HCT116 (cell line): ENCODE measurements around the gene DAND5. TPM values are rescaled to one million over a fixed set of nuclear protein-coding genes. Genes with fewer than 3 reads are reported as not detected.

Source experiments
- ATAC-seq: fragments of 200-7000 bp; cut with Tn5 transposase; 2 replicates; pipeline ENCODE4 v1.9.1; 2020; ENCODE audit warnings: mild to moderate bottlenecking, moderate library complexity
- BruUV-seq: library from RNA; stranded (reverse); fragments of 400-500 nt; replicated peaks from 2 replicates; lab custom pipeline; 2021; lab: Mats Ljungman, UMichigan
- CTCF ChIA-PET: fragments of 300-600 bp; sonication (Branson Sonifier 250); formaldehyde crosslinking; loops from one replicate; lab custom pipeline; 2021; ENCODE audit warnings: antibody characterized with exemption; lab: Charles Lee
- POLR2A ChIA-PET: fragments of 300-600, 350-600 bp; sonication (Branson Sonifier 250); formaldehyde crosslinking; loops from one replicate; lab custom pipeline; 2021; ENCODE audit warnings: antibody characterized with exemption; lab: Charles Lee
- RAD21 ChIA-PET, 2 experiments: fragments of 300-600 bp; sonication (Branson Sonifier 250); formaldehyde crosslinking; loops; one replicate each; lab custom pipeline; 2023; ENCODE audit warnings: low total read pairs in 2 of 2; ENCODE audit not compliant: uncharacterized antibody in 2 of 2, unreplicated experiment in 2 of 2, low non-redundant PET in 1 of 2; lab: Charles Lee
- DNase-seq: peaks from one replicate; pipeline ENCODE4 v3.0.0-alpha.2; 2010; ENCODE audit warnings: low read depth, low spot score
- H2AFZ ChIP-seq: fragments of 200-600 bp; shearing (Covaris generic), sonication (generic); 2 replicates; pipeline ENCODE4 v1.6.1; 2017; ENCODE audit warnings: low read depth, mixed run types, mixed read lengths, antibody characterized with exemption, low read length; ENCODE audit not compliant: poor library complexity, severe bottlenecking
- H3K27ac ChIP-seq: 2 replicates; pipeline ENCODE4 v1.5.1; 2012; ENCODE audit warnings: low read depth, low read length
- H3K27me3 ChIP-seq: fragments of 200-600 bp; sonication (generic); 2 replicates; pipeline ENCODE4 v1.6.1; 2016; ENCODE audit warnings: mixed run types, low read length, mixed read lengths; ENCODE audit not compliant: insufficient read depth
- H3K36me3 ChIP-seq, 2 experiments: fragments of 200-500 bp in 1 of 2; fragments of 200-600 bp in 1 of 2; sonication (Bioruptor generic) in 1 of 2; sonication (generic) in 1 of 2; 2 replicates each; pipeline versions ENCODE4 v1.5.1 to v1.6.1; 2014 to 2016; ENCODE audit warnings: low read length in 2 of 2, inconsistent platforms in 1 of 2, mixed read lengths in 1 of 2, mixed run types in 1 of 2; ENCODE audit not compliant: insufficient read depth in 2 of 2, control insufficient read depth in 1 of 2
- H3K4me1 ChIP-seq, 2 experiments: fragments of 200-600 bp in 1 of 2; sonication (generic) in 1 of 2; 2 replicates each; pipeline versions ENCODE4 v1.5.1 to v1.6.1; 2012 to 2017; ENCODE audit warnings: low read length in 2 of 2, inconsistent platforms in 1 of 2, mild to moderate bottlenecking in 1 of 2, mixed read lengths in 1 of 2, mixed run types in 1 of 2, moderate library complexity in 1 of 2; ENCODE audit not compliant: insufficient read depth in 2 of 2, control insufficient read depth in 1 of 2
- H3K4me2 ChIP-seq: fragments of 200-600 bp; sonication (generic); 2 replicates; pipeline ENCODE4 v1.6.1; 2017; ENCODE audit warnings: mixed run types, low read length, mixed read lengths
- H3K4me3 ChIP-seq, 2 experiments: fragments of 200-600 bp in 1 of 2; sonication (generic) in 1 of 2; replicated peaks in 1 of 2; 2 replicates each; pipeline ENCODE4 v1.5.1; 2011 to 2016; ENCODE audit warnings: low read length in 2 of 2, control low read depth in 1 of 2, low read depth in 1 of 2, mild to moderate bottlenecking in 1 of 2, mixed read lengths in 1 of 2, mixed run types in 1 of 2
- H3K79me2 ChIP-seq: fragments of 200-600 bp; sonication (generic); 2 replicates; pipeline ENCODE4 v1.6.1; 2017; ENCODE audit warnings: mild to moderate bottlenecking, mixed run types, low read length, moderate library complexity, mixed read lengths; ENCODE audit not compliant: insufficient read depth
- H3K9ac ChIP-seq: fragments of 200-600 bp; sonication (generic); 2 replicates; pipeline ENCODE4 v1.6.1; 2016; ENCODE audit warnings: low read length, mixed read lengths
- H3K9me2 ChIP-seq: fragments of 200-600 bp; sonication (generic), shearing (Covaris generic); 2 replicates; pipeline ENCODE4 v1.6.1; 2017; ENCODE audit warnings: mixed run types, mild to moderate bottlenecking, moderate library complexity; ENCODE audit not compliant: insufficient read depth
- H3K9me3 ChIP-seq, 2 experiments: fragments of 200-500 bp in 1 of 2; fragments of 200-600 bp in 1 of 2; sonication (Bioruptor generic) in 1 of 2; sonication (generic) in 1 of 2; 2 replicates each; pipeline ENCODE4 v1.6.1; 2014 to 2017; ENCODE audit warnings: low read length in 2 of 2, mixed read lengths in 2 of 2, inconsistent platforms in 1 of 2, low read depth in 1 of 2, mild to moderate bottlenecking in 1 of 2, mixed run types in 1 of 2, moderate library complexity in 1 of 2; ENCODE audit not compliant: control insufficient read depth in 1 of 2, insufficient read depth in 1 of 2
- H4K20me1 ChIP-seq: fragments of 200-600 bp; sonication (generic), shearing (Covaris generic); 2 replicates; pipeline ENCODE4 v1.6.1; 2017; ENCODE audit warnings: mixed run types, mild to moderate bottlenecking, moderate library complexity; ENCODE audit not compliant: insufficient read depth
- CEBPB ChIP-seq: IDR thresholded peaks from 2 replicates; pipeline ENCODE4 v1.6.1; 2012; ENCODE audit warnings: low read depth
- EGR1 ChIP-seq: IDR thresholded peaks from 2 replicates; pipeline ENCODE4 v1.6.1; 2012; ENCODE audit warnings: low read depth
- EZH2phosphoT487 ChIP-seq: fragments of 200-600 bp; IDR thresholded peaks from 2 replicates; pipeline ENCODE4 v1.6.1; 2018; ENCODE audit warnings: antibody characterized with exemption, borderline replicate concordance
- FOSL1 ChIP-seq: IDR thresholded peaks from 2 replicates; pipeline ENCODE4 v1.6.1; 2012; ENCODE audit warnings: low read depth
- POLR2A ChIP-seq: IDR thresholded peaks from 2 replicates; pipeline ENCODE4 v1.7.0; 2011; ENCODE audit warnings: borderline replicate concordance; ENCODE audit not compliant: insufficient read depth, insufficient read length; ENCODE audit errors: extremely low read depth
- RAD21 ChIP-seq: IDR thresholded peaks from 2 replicates; pipeline ENCODE4 v1.6.1; 2012; ENCODE audit warnings: low read depth, mild to moderate bottlenecking
- SIN3A ChIP-seq: IDR thresholded peaks from 2 replicates; pipeline ENCODE4 v1.6.1; 2012; ENCODE audit warnings: low read depth
- TCF7L2 ChIP-seq: IDR thresholded peaks from 2 replicates; pipeline ENCODE4 v1.7.0; 2011; ENCODE audit warnings: borderline replicate concordance, inconsistent platforms; ENCODE audit not compliant: insufficient read depth, insufficient read length; ENCODE audit errors: extremely low read depth
- ZFX ChIP-seq: fragments of 450-650 bp; IDR thresholded peaks from 2 replicates; pipeline ENCODE4 v1.6.1; 2017
- intact Hi-C: fragments of 100-400 bp; cut with micrococcal nuclease; formaldehyde crosslinking; loops from 2 replicates; pipeline ENCODE4 v1.10.0; 2022
- total RNA-seq: library from RNA; stranded (reverse); gene quantifications from one replicate; pipeline ENCODE4 v1.2.1, GENCODE V29; 2021; ENCODE audit not compliant: unreplicated experiment
- TF ChIP-seq, protein P1 (sequence below): IDR thresholded peaks from 2 replicates; pipeline ENCODE4 v1.6.1; 2012

DAND5 gene
- total RNA-seq, 1 experiment from 2014 or later: 0.25 TPM

GRCh38 chr19:13012390-13012689 lies 43.0 kb downstream of the DAND5 start:
- no peaks in the 10 kb centered on the region for H3K79me2 ChIP-seq
- no peak overlapping the region for H2AFZ ChIP-seq
- DNase-seq: no peak
- ChIA-PET RAD21 (interaction anchor here in 1 of 2 experiments (0.5 kb wide), 1 partner anchor 47 kb away, joined by 4 read pairs; no protein-coding TSS in a partner anchor), CTCF (no interaction called here), POLR2A (no interaction called here)
- H4K20me1 ChIP-seq: no peaks in the 10 kb centered on the region; the same call in 1 of the 2 replicates
- no peaks in the 10 kb centered on the region for H3K9me2 ChIP-seq
- intact Hi-C loops: no loop called here
- peak overlapping the region; percentile 66 for H3K9ac ChIP-seq
- TF ChIP-seq POLR2A (no peak), SIN3A (no peak), EZH2phosphoT487 (no peak), FOSL1 (no peak), CEBPB (no peak), RAD21 (no peak), EGR1 (no peak)
- H3K4me1 ChIP-seq: peaks cover 16 to 23% of the 10 kb centered on the region in 2 experiments
- H3K9me3 ChIP-seq: no peaks in the 10 kb centered on the region
- no peaks in the 10 kb centered on the region for H3K27me3 ChIP-seq
- no peak for ATAC-seq
- peak overlapping the region in 1 of 2 experiments; percentile 54; a peak in 2 of 4 replicates for H3K4me3 ChIP-seq
- no peaks in the 10 kb centered on the region for H3K36me3 ChIP-seq
- 0 out of 2 replicates have a peak overlapping the region, but pooled peaks have one; percentile 41 for H3K27ac ChIP-seq
- no TSS peak for BruUV-seq
- peak overlapping the region; percentile 92 for H3K4me2 ChIP-seq

DNA sequence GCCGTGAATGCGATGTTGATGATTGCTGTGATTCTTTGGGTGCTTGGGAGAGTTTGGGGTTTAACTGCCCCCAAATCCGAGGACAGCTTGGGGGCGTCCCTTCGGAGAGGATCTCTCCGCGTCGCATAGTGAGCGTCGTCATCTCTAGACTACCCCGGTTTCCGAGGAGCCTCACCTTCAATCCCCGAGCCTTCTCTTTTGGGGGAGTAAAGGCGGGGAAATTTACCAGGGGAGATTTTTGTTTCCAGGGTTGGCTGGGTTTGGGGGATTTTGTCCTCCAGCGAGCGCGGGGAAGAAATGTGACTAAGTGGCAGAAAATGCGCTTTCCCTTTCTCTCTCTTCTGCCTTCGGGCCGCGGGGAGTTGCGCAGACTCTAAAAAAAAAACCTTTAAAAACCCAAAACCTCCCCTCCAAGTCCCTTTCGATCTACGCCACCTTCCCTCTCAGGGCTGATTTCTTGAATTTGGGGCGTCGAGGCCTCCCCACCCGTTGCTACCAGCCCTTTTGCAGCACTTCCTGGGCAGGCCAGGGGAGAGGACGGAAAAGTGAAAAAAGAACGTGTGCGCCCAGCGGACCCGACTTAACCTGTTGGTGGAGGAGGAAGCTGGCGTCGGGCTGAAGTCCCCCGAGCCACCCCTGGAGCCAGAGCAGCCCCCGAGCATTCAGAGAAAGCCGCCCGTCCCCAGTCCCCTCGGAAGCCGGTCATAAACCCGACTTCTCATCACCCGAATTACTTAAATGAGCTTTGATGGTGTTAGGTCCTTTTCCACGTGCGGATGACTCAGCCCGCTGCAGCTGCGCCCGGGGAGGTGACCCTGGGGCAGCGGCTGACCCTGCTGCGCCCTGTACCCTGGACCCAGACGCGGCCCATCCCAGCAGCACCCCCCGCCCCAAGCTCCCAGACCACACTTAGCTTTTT lies 43.6 kb downstream of the DAND5 start:
- peak overlapping the region; percentile 41; the same call in 1 of the 2 replicates for H3K27ac ChIP-seq
- ATAC-seq (peak; percentile 70), DNase-seq (no peak)
- ChIA-PET RAD21 (interaction anchor here (0.5 to 1.3 kb wide), 3 partner anchors 43 to 219 kb away, joined by 3 to 4 read pairs (median 3); no protein-coding TSS in a partner anchor), POLR2A (interaction anchor here (1.2 kb wide), 1 partner anchor 13 kb away, joined by 3 read pairs; no protein-coding TSS in a partner anchor), CTCF (interaction anchor here (0.9 to 1.6 kb wide), 3 partner anchors 17 to 48 kb away, joined by 5 to 7 read pairs (median 6); no protein-coding TSS in a partner anchor)
- BruUV-seq: no TSS peak
- intact Hi-C loops: no loop called here
- peak overlapping the region; percentile 67 for H2AFZ ChIP-seq
- peaks cover 16 to 23% of the 10 kb centered on the region in 2 experiments for H3K4me1 ChIP-seq
- peak overlapping the region; percentile 66 for H3K9ac ChIP-seq
- peak overlapping the region; percentile 92 for H3K4me2 ChIP-seq
- no peaks in the 10 kb centered on the region for H3K79me2 ChIP-seq
- TF ChIP-seq ZFX: no peak
- TF ChIP-seq, protein P1, sequence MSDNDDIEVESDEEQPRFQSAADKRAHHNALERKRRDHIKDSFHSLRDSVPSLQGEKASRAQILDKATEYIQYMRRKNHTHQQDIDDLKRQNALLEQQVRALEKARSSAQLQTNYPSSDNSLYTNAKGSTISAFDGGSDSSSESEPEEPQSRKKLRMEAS: peak; percentile 89
- TF ChIP-seq TCF7L2: peak; percentile 60
- TF ChIP-seq FOSL1: peak; percentile 77
- no peaks in the 10 kb centered on the region for H3K27me3 ChIP-seq
- H3K4me3 ChIP-seq: peak overlapping the region; percentile 28 to 54
- no peaks in the 10 kb centered on the region; the same call in 1 of the 2 replicates for H4K20me1 ChIP-seq
- H3K36me3 ChIP-seq: no peaks in the 10 kb centered on the region
- H3K9me2 ChIP-seq: no peaks in the 10 kb centered on the region
- H3K9me3 ChIP-seq: no peaks in the 10 kb centered on the region
